ENCODE results near the gene BCAR3.
A peak's percentile ranks its signal among the peaks of the same experiment; 100 is the strongest.

The BCAR3 gene

DNA sequence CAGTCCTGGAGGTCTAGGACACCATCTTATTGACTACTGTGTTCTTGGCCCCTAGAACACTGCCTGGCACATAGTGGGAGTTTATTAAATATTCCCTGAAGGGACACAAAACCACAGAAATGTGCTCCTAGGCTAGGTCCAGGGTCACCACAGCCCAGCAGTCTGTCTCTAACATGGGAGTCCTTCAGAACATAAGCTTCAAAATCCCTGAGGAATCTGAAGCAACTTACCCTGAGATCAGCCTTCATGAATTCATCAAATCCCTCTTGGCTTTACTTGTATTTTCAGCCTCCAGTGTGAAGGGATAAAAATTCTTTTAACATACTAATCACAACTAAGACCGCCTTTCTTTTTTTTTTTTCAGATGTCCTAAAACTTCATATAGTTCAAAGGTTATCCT, 32.7 kb upstream of the BCAR3 start:
- no peak for TF ChIP-seq GATA3 (IDR thresholded peaks at IDR 0.05; ENCODE audit: low read depth, low read length)
- no peak for TF ChIP-seq GATA2 (IDR thresholded peaks at IDR 0.05; ENCODE audit: low read depth, low read length)

DNA sequence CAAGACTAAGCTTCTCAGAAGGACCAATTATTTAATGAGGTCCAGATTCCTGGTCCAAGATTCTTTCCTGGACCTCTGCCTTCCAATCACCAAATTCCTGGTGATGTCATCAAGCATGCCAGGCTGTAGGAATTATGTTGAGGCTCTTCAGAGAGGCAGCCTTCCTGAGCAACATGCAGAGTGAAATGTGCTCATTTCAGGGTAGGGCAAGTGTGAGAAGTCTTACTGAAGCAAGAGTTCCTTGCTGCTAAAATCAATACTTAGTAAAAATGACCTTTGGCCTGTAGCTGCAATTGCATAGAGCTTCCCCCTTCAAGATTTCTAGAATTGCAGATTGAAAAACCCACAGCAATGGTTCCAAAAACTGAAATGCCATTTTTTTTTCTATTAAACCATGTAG, 31.7 kb upstream of the BCAR3 start:
- no peak for TF ChIP-seq GATA3 (IDR thresholded peaks at IDR 0.05; ENCODE audit: low read depth, low read length)
- TF ChIP-seq GATA2 (IDR thresholded peaks at IDR 0.05; ENCODE audit: low read depth, low read length): no peak

DNA sequence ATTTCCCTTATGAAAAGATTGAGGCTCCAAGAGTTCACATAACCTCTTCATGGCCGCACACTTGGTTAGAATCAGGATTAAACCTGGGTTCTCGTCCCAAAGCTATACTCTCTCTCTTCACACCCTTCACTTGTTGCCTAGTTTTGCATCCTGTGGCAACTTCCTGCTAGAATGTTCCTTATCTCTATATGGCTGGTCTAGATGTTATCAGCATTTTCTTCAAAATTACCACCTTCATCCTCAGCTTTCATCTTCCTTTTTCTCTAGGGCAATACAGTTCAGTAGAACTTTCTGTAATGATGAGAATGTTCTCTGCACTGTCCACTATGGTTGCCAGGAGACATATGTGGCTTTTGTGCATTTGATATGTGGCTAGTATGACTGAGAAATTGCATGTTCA, 31.1 kb upstream of the BCAR3 start:
- TF ChIP-seq GATA3 (IDR thresholded peaks at IDR 0.05; ENCODE audit: low read depth, low read length) (no peak), GATA2 (IDR thresholded peaks at IDR 0.05; ENCODE audit: low read depth, low read length) (no peak)

DNA sequence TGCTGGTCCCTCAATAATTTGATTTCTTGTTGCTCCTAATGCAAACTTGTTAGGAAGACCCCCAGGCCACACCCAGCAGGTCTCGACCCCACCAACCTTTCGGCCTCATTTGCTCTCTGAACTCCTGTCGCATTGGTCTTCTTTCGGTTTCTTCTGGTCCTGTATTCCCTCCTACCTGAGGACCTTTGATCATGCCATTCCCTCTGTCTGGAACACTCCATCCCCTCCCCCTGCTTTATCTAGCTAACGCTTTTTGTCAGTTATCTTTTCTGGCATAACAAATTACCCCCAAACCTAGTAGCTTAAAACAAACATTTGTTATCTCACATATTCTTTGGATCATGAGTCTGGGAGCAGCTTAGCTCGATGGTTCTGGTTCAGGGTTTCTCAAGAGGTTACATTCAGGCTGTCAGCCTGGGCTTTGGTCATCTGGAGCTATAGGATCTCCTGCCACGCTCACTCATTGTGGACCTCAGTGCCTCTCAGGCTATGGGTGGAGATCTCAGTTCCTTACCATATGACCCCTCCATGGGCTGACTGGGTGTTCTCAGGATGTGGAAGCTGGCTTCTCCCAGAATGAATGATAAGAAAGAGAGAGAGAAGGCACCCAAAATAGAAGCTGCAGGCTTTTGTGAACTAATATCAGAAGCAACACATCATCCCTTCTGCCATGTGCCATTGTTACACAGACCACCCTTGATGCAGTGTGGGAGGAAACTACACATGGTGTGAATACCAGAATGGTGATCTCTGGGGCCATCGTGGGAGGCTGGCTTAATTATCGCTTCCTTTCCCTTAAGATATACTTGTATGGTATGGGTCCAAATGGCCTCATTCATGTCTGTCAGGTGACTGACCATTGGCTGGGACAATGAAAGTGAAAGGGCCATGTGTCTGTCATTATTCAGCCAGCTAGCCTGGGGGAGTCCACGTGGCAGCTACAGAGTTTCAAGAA, 29.1 kb upstream of the BCAR3 start:
- TF ChIP-seq GATA3 (IDR thresholded peaks at IDR 0.05; ENCODE audit: low read depth, low read length) (no peak), GATA2 (IDR thresholded peaks at IDR 0.05; ENCODE audit: low read depth, low read length) (no peak)

DNA sequence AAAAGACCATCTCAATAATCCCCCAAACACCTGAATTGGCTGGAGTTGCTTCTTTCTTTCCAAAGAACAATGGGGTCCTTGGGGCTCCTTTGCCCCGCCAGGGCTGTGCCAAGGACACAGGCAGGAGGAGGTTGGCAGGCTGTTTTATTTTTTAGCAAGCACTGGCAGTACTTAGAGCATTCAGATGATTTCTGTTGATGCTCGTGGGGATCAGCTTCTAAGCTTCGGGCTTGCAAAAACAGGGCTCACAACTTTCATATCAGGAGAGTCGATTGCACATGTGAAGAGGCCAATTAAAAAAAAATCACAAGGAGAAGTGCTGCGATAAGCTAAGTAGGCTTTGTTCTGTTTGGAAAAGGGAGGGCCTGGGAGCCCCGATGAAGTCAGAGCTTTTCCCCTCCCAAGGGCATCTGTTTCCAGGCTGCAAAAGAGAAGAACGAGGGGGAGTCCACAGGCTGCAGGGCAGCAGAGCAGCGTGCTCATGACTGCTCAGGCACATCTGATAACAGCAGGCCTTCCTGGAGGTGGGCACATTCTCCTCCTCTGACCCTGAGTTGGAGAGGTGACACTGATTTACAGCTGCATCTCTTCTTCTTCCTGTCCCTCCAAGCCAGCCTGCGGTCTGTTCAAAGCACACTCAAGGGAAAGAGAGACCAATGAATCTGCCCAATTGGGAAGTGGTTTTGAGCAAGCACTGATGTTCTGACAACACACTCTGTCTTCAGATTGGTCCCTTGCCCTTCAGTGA, 27.3 kb upstream of the BCAR3 start:
- TF ChIP-seq GATA3 (IDR thresholded peaks at IDR 0.05; ENCODE audit: low read depth, low read length) (peak; percentile 67), GATA2 (IDR thresholded peaks at IDR 0.05; ENCODE audit: low read depth, low read length) (peak; percentile 94)

DNA sequence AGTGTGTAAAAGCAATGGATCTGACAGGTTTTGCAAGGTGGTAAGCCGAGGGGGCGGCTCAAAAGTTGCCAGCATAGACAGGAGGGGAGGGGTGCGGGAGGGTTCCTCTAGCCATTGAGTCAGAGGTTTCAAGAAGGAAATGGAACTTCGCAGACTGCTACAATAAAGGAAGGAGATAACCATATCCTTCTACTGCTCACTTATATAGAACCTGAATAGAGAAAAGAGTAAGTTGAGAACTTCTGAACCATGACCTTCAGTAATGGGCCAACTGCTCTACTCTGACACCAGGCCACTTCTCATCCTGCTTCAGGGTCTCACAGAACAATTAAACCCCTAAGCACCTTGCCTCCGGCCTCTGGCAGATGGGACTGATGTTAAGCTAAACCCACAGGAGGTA, 26.3 kb upstream of the BCAR3 start:
- TF ChIP-seq GATA2 (IDR thresholded peaks at IDR 0.05; ENCODE audit: low read depth, low read length): no peak
- no peak for TF ChIP-seq GATA3 (IDR thresholded peaks at IDR 0.05; ENCODE audit: low read depth, low read length)

DNA sequence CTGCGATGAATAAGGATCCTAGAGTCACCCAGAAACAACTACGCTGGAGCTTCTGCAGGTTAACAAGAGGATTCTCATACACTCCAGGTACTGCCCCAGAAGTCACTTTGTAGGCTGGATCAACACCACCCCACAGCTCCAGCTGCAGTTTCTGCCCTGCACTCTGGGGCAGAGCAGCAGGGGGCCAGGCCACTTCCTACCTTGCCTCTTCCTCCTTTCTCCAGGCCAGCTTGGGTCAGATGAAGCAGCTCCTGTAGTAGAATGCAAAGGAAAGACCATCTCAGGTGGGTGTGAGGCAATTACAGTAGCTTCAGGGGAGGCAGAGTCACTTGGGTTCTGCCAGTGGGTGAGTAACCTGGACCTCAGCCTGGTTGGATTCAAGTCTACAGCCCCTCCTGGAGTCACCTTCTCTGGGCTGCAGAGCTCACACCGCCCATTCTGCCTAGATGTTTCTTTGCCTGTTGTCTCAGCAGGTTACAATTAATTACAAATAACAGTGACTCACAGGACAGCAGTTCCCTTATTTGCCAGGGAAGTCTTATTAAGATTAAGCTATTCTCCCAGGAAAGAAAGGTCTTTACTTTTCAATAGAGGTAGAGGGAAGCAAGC, 24.4 kb upstream of the BCAR3 start:
- TF ChIP-seq GATA3 (IDR thresholded peaks at IDR 0.05; ENCODE audit: low read depth, low read length) (no peak), GATA2 (IDR thresholded peaks at IDR 0.05; ENCODE audit: low read depth, low read length) (no peak)

DNA sequence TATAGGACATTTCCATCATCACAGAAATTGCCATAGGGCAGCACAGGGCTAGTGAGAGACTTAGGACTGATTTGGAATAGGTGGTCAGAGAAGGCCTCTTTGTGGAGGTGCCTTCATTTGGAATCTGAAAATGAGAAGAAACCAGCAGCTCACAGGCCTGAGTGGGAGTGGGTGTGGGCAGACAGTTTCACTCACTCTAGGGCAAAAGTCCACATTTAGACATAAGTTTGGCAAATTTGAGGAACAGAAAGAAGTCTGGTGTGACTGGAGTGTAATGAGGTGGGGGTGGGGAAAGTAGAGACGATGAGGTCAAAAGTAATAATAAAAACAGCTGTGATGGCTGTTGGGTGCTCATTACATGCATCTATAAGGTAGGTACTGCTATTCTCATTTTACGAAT, 22.4 kb upstream of the BCAR3 start:
- TF ChIP-seq GATA3 (IDR thresholded peaks at IDR 0.05; ENCODE audit: low read depth, low read length) (no peak), GATA2 (IDR thresholded peaks at IDR 0.05; ENCODE audit: low read depth, low read length) (no peak)

DNA sequence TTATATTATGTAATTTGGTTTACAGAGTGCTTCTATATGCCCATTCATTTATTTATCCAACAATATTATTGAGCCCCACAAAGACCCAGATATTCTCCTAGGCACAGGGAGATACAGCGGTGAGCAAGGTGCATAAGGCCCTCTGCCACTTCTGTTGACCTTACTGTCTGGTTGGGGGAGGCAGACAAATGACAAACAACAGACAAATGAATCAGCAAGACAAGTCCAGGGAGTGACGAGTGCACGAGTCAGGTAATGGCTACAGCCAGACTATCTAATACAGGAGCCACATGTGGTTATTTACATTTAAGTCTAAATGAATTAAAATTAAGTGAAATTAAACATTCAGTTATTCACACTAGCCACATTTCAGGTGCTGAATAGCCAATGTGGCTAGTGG, 22.0 kb upstream of the BCAR3 start:
- TF ChIP-seq GATA3 (IDR thresholded peaks at IDR 0.05; ENCODE audit: low read depth, low read length) (no peak), GATA2 (IDR thresholded peaks at IDR 0.05; ENCODE audit: low read depth, low read length) (no peak)

DNA sequence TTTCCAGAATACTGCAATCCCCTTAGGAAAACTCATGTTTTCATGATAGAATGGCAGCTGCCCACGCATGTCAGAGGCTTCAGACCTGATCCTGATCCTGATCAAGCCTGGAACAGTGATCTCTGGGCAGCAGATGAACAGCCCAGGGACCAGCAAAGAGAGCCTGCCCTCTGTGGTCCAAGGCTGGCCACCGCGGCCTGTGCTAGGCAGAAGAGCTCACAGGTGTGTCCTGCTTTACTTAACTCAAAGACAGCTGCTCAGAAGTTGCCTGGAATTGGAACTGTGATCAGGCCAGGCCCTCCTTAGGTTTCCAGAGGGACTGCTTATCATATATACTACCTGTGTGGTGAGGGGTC, 21.2 kb upstream of the BCAR3 start:
- TF ChIP-seq GATA3 (IDR thresholded peaks at IDR 0.05; ENCODE audit: low read depth, low read length): no peak
- TF ChIP-seq GATA2 (IDR thresholded peaks at IDR 0.05; ENCODE audit: low read depth, low read length): no peak

DNA sequence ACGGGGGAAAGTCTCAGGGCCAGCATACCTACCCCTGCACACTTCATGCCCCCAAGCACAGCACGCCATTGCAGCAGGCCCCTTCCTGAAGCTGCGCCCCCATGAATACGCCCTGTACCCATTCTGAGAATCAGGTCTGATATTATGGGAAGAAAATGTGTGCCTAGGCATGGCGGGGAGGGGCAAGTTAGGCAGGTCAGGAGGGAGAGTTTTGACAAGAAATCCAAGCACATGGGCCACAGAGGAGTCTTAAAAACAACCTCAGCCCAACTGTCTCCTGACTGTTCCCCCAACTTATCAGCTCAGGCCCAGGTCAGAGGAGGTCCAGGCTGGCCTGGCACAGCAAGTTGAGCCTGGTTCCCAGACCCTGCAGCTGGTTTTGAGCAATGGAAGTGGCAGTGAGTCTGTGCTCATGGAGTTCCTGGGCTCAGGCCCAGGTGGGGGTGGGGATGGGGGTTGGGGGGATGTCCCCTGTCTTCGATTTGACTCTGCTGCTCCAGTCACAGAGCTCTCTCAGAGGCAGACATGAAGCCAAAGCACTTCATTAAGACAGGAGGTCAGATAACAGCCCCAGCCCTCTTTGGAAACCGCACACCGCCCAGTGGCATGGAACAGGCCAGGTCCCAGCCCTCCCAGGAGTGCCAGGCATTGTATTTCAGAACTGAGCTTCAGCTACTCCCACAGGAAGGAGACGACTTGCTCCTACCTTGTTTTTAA, 20.6 kb upstream of the BCAR3 start:
- TF ChIP-seq GATA2 (IDR thresholded peaks at IDR 0.05; ENCODE audit: low read depth, low read length): peak; percentile 31; the same call in 1 of the 2 replicates
- no peak for TF ChIP-seq GATA3 (IDR thresholded peaks at IDR 0.05; ENCODE audit: low read depth, low read length)

DNA sequence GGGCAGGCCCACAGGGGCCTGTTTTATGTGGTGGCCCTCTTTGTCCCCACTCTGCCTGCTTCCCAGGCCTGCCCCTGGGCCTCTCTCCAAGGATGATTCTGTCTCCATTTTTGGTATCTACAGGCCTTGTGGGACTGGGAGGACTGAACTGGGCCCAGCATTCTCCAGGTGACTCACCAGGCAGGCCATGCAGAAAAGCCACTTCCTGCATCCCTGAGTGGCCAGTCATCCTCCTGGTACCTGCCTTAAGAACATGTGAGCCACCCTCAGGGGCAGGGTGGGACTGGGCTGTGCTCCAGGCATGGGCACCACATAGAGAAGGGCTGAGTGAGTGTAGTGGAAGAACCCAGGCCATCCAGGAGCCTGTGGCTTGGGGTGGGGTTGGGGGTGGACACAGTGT, 20.0 kb upstream of the BCAR3 start:
- TF ChIP-seq GATA2 (IDR thresholded peaks at IDR 0.05; ENCODE audit: low read depth, low read length) (no peak), GATA3 (IDR thresholded peaks at IDR 0.05; ENCODE audit: low read depth, low read length) (no peak)

DNA sequence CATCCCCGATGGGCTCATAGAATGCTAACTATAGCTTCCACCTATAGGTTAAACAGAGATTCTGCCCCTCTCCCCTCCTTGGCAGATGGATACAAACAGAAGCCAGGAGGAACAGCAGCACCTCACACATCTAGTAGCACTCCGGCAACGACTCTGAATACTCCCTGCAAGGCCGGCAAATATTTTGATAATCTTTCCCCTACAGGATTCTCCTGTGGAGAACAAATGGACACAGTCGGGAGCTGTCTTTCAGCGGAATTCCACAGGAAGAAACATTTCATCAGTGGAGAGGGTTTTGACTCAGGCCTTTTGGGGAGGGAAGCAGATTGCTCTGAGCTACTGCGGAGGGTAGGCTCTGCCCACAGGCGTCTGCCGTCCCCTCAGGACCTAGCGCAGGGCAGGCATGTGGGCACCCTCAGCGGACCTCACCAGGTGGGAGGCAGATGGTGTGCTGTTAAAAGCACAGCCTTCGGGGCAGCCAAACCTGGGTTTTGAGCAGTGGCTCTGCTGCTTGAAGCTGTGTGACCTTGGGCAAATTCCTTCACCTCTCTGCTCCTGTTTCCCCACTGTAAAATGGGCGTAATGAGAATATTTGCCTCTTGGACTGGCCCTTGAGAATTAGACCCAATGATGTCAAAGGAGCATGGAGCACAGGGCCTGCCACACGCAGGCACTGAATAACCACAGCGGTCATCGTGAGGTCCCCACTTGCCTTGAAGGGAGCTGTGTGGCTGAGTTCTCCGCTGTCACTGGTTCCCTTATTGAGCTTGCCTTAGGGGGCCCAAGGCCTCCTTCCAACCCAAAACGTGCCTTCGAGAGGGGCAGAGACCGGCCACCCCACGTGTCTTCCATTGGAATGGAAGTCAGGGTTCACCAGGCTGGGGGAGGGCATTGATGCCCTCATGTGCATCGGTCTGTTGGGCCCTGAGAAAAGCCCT, 19.2 kb upstream of the BCAR3 start:
- TF ChIP-seq GATA2 (IDR thresholded peaks at IDR 0.05; ENCODE audit: low read depth, low read length): no peak
- TF ChIP-seq GATA3 (IDR thresholded peaks at IDR 0.05; ENCODE audit: low read depth, low read length): no peak

All from SH-SY5Y (cell line).